ENCODE data around the gene PPP1R14B. TPM values are rescaled to one million over a fixed set of nuclear protein-coding genes. Genes with fewer than 3 reads are reported as not detected.
A peak's percentile ranks its signal among the peaks of the same experiment; 100 is the strongest.

The PPP1R14B gene
- total and polyA plus RNA-seq, 4 donors, result 110 to 146 (median 137) TPM

DNA sequence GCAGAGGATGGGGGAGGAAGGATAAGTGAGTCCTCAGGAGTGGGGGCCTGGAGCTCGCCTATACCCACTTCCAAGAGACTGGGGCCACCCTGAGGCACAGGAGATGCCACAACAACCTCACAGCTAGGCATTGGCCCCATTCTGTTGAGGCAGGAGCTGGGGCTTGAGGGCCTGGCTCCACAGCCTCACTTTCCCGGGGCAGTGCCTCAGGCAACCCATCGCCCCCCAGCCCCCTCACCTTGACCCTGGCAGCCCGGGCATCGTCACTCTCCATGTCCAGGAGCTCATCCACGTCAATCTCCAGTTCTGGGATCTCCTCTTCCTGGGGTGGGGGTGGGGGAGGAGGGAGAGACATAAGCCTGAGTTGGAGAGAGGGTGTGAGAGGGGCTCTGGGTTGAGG, 1.8 kb downstream of the PPP1R14B start:
- DNase-seq (no peak), ATAC-seq (ENCODE audit: low FRiP score) (no peak)
- Histone ChIP-seq H3K27ac (ENCODE audit: low read depth in 1 of 2, low read length in 2 of 2) (peak overlapping the region in 1 of 2 donors; percentile 13), H3K4me1 (ENCODE audit: control insufficient read depth in 1 of 2, insufficient read depth in 2 of 2, low read length in 2 of 2) (no peaks in the 10 kb centered on the region), H3K36me3 (ENCODE audit: control insufficient read depth in 1 of 2, insufficient read depth in 2 of 2, low read length in 1 of 2) (no peaks in the 10 kb centered on the region), H3K4me3 (ENCODE audit: low read length in 2 of 2) (peak overlapping the region in 1 of 2 donors; percentile 68), H3K9me3 (ENCODE audit: control insufficient read depth, low read length) (no peaks in the 10 kb centered on the region), H3K27me3 (ENCODE audit: control insufficient read depth in 1 of 2, insufficient read depth in 2 of 2, low read length in 1 of 2) (no peaks in the 10 kb centered on the region)
- intact Hi-C loops (cut with DNase I), result no loop called here
- WGBS, 2 donors, result 13 to 25% methylated on average over 6 of the region's 6 CpGs

DNA sequence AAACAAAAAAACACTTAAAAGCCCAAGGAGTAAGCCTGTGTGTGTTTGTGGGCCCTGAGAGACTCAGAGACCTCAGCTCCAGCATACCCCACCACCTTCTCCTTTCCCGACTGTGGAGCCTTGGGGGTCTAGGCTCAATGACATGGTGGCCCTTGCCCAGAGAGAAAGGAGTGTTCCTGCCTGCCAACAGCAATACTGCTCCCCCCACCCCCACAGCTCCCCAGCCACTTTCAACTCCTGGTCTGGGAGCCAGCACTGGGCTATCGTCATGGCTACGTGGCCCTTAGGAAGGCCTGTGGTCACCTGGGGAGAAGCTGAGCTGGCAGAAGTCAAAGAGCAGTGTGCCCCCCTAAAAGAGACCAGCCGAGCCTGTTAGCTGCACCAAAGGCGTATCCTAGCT, 2.6 kb downstream of the PPP1R14B start:
- no peaks in the 10 kb centered on the region for H3K36me3 ChIP-seq (ENCODE audit: control insufficient read depth in 1 of 2, insufficient read depth in 2 of 2, low read length in 1 of 2)
- no peaks in the 10 kb centered on the region for H3K4me1 ChIP-seq (ENCODE audit: control insufficient read depth in 1 of 2, insufficient read depth in 2 of 2, low read length in 2 of 2)
- H3K9me3 ChIP-seq (ENCODE audit: control insufficient read depth, low read length), result no peaks in the 10 kb centered on the region
- DNase-seq (no peak), ATAC-seq (ENCODE audit: low FRiP score) (no peak)
- no peaks in the 10 kb centered on the region for H3K27me3 ChIP-seq (ENCODE audit: control insufficient read depth in 1 of 2, insufficient read depth in 2 of 2, low read length in 1 of 2)
- no peak overlapping the region for H3K4me3 ChIP-seq (ENCODE audit: low read length in 2 of 2)
- H3K27ac ChIP-seq (ENCODE audit: low read depth in 1 of 2, low read length in 2 of 2), result no peak overlapping the region
- 31 to 53% methylated on average over 5 of the region's 5 CpGs for WGBS, 2 donors
- intact Hi-C loops (cut with DNase I), result no loop called here

DNA sequence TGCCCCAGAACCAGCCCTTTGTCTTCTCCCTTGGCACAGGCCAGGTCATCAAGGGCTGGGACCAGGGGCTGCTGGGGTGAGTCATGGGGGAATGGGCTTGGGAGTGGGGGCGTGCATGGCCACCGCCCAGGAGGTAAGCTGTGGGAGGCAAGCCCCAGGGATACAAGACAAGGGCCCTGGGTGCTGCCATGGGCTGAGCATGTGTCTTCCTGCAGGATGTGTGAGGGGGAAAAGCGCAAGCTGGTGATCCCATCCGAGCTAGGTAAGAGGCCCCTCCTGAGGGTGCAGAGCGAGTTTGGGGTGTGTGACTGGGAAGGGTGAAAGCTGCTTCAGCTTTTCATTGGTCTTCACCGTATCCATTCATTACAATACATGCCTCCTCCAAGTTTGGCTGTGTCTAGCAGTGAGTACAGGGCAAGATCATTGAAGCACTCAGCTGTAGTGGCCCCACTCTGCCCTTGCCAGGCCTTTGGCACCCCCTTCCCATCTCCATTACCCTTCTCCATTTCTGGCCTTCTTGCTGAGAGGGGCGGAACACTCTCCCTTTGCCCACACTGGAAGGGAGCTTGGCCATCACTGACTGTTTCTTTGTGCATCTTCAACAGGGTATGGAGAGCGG, 3.4 kb downstream of the PPP1R14B start:
- no peak overlapping the region for H3K27ac ChIP-seq (ENCODE audit: low read depth in 1 of 2, low read length in 2 of 2)

DNA sequence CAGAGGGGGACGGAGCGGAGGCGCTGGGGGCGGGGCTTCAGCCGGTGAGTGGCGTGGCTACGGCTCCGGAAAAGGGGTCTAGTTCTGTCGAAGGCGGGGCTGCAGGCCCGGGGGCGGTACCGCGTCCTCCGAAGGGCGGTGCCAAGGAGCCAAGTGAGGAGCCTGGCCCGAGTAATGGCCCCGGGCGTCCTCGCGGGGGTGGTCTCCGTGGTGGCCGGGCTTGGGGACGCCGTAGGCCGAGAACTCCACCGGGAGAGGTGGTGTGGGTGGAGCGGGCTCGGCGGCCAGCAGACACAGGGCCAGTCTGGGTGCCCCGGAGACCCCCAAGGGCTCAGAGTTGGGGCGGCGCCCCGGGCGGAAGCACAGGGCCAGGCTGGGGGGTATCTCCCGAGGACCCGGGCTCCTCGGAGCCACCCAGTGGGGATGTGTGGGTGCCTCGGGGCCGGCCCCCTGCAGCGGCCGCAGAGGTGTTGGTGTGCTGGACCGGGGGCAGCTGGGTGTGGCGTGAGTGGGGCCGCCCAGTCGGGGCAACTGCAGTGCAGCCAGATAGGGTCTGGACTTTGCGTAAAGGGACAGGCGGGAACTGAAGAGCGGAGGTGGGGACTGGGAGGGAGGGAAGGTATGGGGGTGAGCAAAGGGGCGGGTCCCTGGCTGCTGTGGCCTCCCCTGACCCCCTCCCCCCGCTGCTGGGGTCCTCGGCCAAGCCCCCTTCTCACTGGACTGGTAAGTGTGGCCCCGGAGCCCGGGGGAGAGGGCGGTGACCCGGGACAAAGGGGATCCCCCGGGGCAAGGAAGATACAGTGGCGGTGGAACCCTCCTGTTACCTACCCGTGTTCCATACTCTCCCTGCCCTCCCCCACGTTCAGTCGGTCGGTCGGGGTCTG, 5.0 kb downstream of the PPP1R14B start:
- WGBS, 2 donors, result 1% methylated on average over 48 to 63 of the region's 63 CpGs
- no peaks in the 10 kb centered on the region for H3K4me1 ChIP-seq (ENCODE audit: control insufficient read depth in 1 of 2, insufficient read depth in 2 of 2, low read length in 2 of 2)
- peak; percentile 3 for ATAC-seq (ENCODE audit: low FRiP score)

More for the DNA sequence above, 3.4 kb downstream of the PPP1R14B start:
- intact Hi-C loops (cut with DNase I), result no loop called here
- H3K9me3 ChIP-seq (ENCODE audit: control insufficient read depth, low read length), result no peaks in the 10 kb centered on the region
- H3K4me3 ChIP-seq (ENCODE audit: low read length in 2 of 2), result no peak overlapping the region
- DNase-seq (no peak), ATAC-seq (ENCODE audit: low FRiP score) (no peak)
- WGBS, 2 donors, result 79 to 81% methylated on average over 8 of the region's 8 CpGs
- no peaks in the 10 kb centered on the region for H3K4me1 ChIP-seq (ENCODE audit: control insufficient read depth in 1 of 2, insufficient read depth in 2 of 2, low read length in 2 of 2)
- H3K36me3 ChIP-seq (ENCODE audit: control insufficient read depth in 1 of 2, insufficient read depth in 2 of 2, low read length in 1 of 2), result no peaks in the 10 kb centered on the region
- H3K27me3 ChIP-seq (ENCODE audit: control insufficient read depth in 1 of 2, insufficient read depth in 2 of 2, low read length in 1 of 2), result no peaks in the 10 kb centered on the region

DNA sequence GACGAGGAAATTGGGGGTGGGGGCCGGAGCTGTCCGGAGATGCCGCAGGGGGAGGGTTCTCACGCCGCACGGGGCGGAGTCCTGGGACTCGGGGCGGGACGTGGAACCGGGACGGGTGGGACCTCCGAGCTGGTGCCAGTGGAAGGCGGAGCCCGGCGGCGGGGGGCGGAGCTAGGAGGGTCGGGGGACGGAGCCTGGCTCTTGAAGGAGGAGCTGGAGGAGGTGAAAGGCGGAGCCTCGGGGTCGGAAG, 5.6 kb downstream of the PPP1R14B start:
- WGBS, 2 donors, result 0 to 1% methylated on average over 17 to 24 of the region's 24 CpGs
- H3K9me3 ChIP-seq (ENCODE audit: control insufficient read depth, low read length), result no peaks in the 10 kb centered on the region
- intact Hi-C loops (cut with DNase I), result loop anchor here in 1 of 2 donors (1.0 kb wide), 1 partner anchor 29 kb away; no protein-coding TSS in a partner anchor
- DNase-seq, result peak; percentile 100
- peak; percentile 96 for ATAC-seq (ENCODE audit: low FRiP score)
- H3K36me3 ChIP-seq (ENCODE audit: control insufficient read depth in 1 of 2, insufficient read depth in 2 of 2, low read length in 1 of 2), result peaks cover 0 to 2% of the 10 kb centered on the region in 2 donors
- no peaks in the 10 kb centered on the region for H3K4me1 ChIP-seq (ENCODE audit: control insufficient read depth in 1 of 2, insufficient read depth in 2 of 2, low read length in 2 of 2)
- H3K27me3 ChIP-seq (ENCODE audit: control insufficient read depth in 1 of 2, insufficient read depth in 2 of 2, low read length in 1 of 2), result no peaks in the 10 kb centered on the region
- peak overlapping the region in 1 of 2 donors; percentile 74 for H3K27ac ChIP-seq (ENCODE audit: low read depth in 1 of 2, low read length in 2 of 2)
- H3K4me3 ChIP-seq (ENCODE audit: low read length in 2 of 2), result peak overlapping the region; percentile 30 to 33

More for the DNA sequence above, 5.0 kb downstream of the PPP1R14B start:
- Histone ChIP-seq H3K27ac (ENCODE audit: low read depth in 1 of 2, low read length in 2 of 2) (peak overlapping the region in 1 of 2 donors; percentile 30), H3K36me3 (ENCODE audit: control insufficient read depth in 1 of 2, insufficient read depth in 2 of 2, low read length in 1 of 2) (peaks cover 0 to 2% of the 10 kb centered on the region in 2 donors), H3K27me3 (ENCODE audit: control insufficient read depth in 1 of 2, insufficient read depth in 2 of 2, low read length in 1 of 2) (no peaks in the 10 kb centered on the region), H3K9me3 (ENCODE audit: control insufficient read depth, low read length) (no peaks in the 10 kb centered on the region), H3K4me3 (ENCODE audit: low read length in 2 of 2) (peak overlapping the region; percentile 74 to 84)
- intact Hi-C loops (cut with DNase I), result loop anchor here in 1 of 2 donors (1.0 kb wide), 1 partner anchor 29 kb away; no protein-coding TSS in a partner anchor
- peak in 1 of 2 donors; percentile 78 for DNase-seq

DNA sequence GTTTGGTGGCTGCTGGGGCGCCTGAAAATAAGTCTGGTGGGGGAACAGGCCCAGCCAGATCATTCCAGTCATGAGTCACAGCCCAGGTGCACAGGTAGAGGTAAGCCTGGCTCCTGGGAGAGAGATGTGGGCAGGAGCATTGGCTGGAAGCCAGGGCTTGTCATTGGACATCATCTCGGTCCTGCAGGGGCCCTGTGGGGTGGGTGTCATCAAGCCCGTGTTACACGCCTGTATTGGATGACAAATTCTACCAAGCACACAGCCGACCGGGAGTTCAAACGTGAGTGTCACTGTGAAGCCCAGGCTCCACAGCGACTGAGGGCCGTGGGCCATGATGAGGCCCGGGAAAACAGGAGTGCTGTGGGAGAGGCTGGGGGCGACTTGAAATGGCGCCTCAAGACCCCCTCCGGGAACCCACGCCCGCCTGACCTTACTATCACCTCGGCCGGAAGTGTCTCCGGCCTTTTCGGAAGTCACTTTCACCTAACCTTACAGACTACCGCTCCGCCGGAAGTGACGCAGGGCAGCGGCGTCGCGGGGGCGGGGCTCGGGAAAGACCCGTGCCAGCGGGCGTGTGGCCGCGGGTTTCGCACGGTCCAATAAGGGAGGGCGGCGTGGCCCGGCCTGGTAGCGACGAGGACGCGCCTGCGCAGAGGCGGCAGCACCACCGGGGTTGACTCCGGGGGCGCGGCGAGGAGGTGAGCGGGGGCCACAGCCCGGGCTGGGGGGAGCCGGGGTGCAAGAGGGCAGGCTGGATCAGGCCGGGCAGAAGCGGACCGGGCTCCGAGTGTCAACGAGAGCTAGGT, 6.1 kb downstream of the PPP1R14B start, which contains the start of gene FKBP2:
Gene FKBP2 (plus strand): TSS at position 661 of the 806 bp plus-strand sequence. CDS start 1,293 bp downstream, outside the sequence.
- WGBS, 2 donors, result 2% methylated on average over 57 to 58 of the region's 58 CpGs
- H3K4me1 ChIP-seq (ENCODE audit: control insufficient read depth in 1 of 2, insufficient read depth in 2 of 2, low read length in 2 of 2), result no peaks in the 10 kb centered on the region
- peak within 1 kb of the TSS; percentile 74 to 84 for H3K4me3 ChIP-seq (ENCODE audit: low read length in 2 of 2)
- intact Hi-C loops (cut with DNase I), result loop anchor here in 1 of 2 donors (1.0 kb wide), 1 partner anchor 30 kb away; no protein-coding TSS in a partner anchor
- no peaks in the 10 kb centered on the region for H3K27me3 ChIP-seq (ENCODE audit: control insufficient read depth in 1 of 2, insufficient read depth in 2 of 2, low read length in 1 of 2)
- ATAC-seq (ENCODE audit: low FRiP score) (peak; percentile 92), DNase-seq (peak; percentile 98 to 99)
- peaks cover 0 to 2% of the 10 kb centered on the region in 2 donors for H3K36me3 ChIP-seq (ENCODE audit: control insufficient read depth in 1 of 2, insufficient read depth in 2 of 2, low read length in 1 of 2)
- H3K9me3 ChIP-seq (ENCODE audit: control insufficient read depth, low read length), result no peaks in the 10 kb centered on the region
- H3K27ac ChIP-seq (ENCODE audit: low read depth in 1 of 2, low read length in 2 of 2), result peak within 1 kb of the TSS; percentile 76 to 94

DNA sequence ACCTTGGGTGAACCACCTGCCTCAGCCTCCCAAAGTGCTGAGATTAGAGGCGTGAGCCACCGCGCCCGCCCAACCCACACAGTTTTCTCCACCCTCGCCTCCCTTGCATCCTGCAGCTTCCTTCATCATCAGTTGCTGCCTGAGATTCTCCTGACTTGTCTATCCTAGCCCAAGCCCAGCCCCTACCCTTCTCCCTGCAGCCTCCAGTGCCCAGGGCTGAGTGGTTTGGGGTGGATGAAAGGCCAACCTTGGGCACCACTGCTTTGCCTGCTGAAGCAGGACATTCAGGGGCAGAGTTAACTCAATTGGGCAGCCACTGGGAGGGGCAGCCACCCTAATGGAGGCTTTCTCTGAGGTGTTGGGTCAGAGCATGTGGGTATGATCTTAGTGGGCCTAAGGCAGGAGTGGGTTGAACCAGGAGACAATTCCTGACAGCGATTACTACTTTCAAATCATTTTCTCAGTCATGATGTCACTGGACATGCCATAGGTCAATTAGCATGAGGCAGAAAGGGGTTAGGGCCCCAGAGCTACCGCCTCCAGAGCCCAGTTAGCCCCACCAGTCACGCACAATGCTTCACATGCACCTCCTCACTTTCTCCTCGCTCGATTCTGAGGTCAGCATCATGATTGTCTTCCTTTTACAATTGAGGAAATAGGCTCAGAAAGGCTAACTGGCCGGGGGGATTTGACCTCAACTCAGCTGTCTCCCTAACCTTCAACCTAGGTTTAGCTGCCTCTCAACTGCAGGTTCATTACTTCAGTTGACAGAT, 6.9 kb downstream of the PPP1R14B start:
- H3K27ac ChIP-seq (ENCODE audit: low read depth in 1 of 2, low read length in 2 of 2), result peak overlapping the region; percentile 76 to 94
- no peaks in the 10 kb centered on the region for H3K27me3 ChIP-seq (ENCODE audit: control insufficient read depth in 1 of 2, insufficient read depth in 2 of 2, low read length in 1 of 2)
- no peak overlapping the region for H3K4me3 ChIP-seq (ENCODE audit: low read length in 2 of 2)
- H3K4me1 ChIP-seq (ENCODE audit: control insufficient read depth in 1 of 2, insufficient read depth in 2 of 2, low read length in 2 of 2), result no peaks in the 10 kb centered on the region
- no peak for DNase-seq
- intact Hi-C loops (cut with DNase I), result no loop called here
- 89% methylated on average over 11 of the region's 11 CpGs for WGBS, 2 donors
- no peak for ATAC-seq (ENCODE audit: low FRiP score)
- peaks cover 0 to 2% of the 10 kb centered on the region in 2 donors for H3K36me3 ChIP-seq (ENCODE audit: control insufficient read depth in 1 of 2, insufficient read depth in 2 of 2, low read length in 1 of 2)
- H3K9me3 ChIP-seq (ENCODE audit: control insufficient read depth, low read length), result no peaks in the 10 kb centered on the region

DNA sequence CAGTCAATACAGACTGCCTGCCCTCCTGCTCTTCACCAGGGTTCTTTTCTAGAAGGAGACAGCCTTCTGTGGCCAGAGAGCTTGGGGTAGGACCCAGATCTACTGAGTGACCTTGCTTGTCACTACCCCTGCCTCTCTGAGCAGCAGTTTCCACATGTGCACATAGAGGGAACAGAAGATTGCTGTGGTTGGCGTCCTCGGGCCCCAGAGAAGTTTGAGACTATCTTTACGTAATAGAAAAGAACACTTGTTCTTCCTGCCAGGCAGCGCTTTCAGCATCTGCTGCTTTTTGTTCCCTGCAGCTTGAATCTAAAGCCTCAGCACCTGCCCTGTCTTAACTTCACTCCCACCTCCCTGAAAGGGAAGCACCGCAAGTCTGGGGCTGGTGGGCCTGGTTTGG, 7.7 kb downstream of the PPP1R14B start:
- no peak overlapping the region for H3K4me3 ChIP-seq (ENCODE audit: low read length in 2 of 2)
- ATAC-seq (ENCODE audit: low FRiP score) (no peak), DNase-seq (peak in 1 of 2 donors; percentile 49)
- H3K36me3 ChIP-seq (ENCODE audit: control insufficient read depth in 1 of 2, insufficient read depth in 2 of 2, low read length in 1 of 2), result peaks cover 0 to 2% of the 10 kb centered on the region in 2 donors
- 79 to 84% methylated on average over 5 of the region's 5 CpGs for WGBS, 2 donors
- intact Hi-C loops (cut with DNase I), result no loop called here
- H3K27me3 ChIP-seq (ENCODE audit: control insufficient read depth in 1 of 2, insufficient read depth in 2 of 2, low read length in 1 of 2), result no peaks in the 10 kb centered on the region
- H3K27ac ChIP-seq (ENCODE audit: low read depth in 1 of 2, low read length in 2 of 2), result no peak overlapping the region
- H3K4me1 ChIP-seq (ENCODE audit: control insufficient read depth in 1 of 2, insufficient read depth in 2 of 2, low read length in 2 of 2), result no peaks in the 10 kb centered on the region
- no peaks in the 10 kb centered on the region for H3K9me3 ChIP-seq (ENCODE audit: control insufficient read depth, low read length)
